22Rv1 (cell line): ENCODE measurements around the gene RBPJL.

Source experiments
- ZFX ChIP-seq: fragments of 450-650 bp; IDR thresholded peaks from 2 replicates; pipeline ENCODE4 v1.6.1; 2017; ENCODE audit warnings: antibody characterized with exemption, borderline replicate concordance
- TF ChIP-seq, protein P1 (sequence below): fragments of 450-650 bp; IDR thresholded peaks from 2 replicates; pipeline ENCODE4 v1.5.1; 2017; ENCODE audit warnings: mild to moderate bottlenecking

DNA sequence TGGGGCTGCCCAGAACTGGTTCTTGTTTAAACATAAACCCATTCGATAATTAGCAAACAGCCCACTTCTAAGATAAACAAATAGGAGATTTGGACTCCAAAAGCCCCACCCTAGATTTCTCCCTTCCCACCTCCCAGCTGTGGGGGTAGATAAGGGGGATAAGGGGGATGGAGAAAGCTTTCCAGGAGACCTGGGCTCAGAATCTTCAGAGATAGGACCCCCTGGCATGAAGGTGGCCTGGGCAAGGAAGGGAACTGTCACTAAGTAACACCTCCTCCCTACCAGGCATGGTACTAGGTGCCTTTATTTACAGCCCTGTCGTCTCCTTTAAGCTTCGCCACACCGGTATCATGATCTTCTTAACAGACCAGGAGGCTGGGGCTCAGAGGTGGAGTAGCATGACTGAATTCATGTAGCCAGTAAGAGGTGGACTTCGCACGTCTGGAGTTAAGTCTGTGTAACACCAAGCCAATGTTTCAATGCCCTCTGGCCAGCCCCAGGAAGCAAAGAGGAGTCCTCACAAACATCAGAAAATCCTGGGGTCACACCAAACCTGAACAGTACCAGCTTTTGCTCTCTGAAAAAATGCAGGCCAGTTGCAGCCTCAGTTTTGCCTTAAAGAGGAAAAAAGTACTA, 37.0 kb downstream of the RBPJL start:
- TF ChIP-seq, protein P1, sequence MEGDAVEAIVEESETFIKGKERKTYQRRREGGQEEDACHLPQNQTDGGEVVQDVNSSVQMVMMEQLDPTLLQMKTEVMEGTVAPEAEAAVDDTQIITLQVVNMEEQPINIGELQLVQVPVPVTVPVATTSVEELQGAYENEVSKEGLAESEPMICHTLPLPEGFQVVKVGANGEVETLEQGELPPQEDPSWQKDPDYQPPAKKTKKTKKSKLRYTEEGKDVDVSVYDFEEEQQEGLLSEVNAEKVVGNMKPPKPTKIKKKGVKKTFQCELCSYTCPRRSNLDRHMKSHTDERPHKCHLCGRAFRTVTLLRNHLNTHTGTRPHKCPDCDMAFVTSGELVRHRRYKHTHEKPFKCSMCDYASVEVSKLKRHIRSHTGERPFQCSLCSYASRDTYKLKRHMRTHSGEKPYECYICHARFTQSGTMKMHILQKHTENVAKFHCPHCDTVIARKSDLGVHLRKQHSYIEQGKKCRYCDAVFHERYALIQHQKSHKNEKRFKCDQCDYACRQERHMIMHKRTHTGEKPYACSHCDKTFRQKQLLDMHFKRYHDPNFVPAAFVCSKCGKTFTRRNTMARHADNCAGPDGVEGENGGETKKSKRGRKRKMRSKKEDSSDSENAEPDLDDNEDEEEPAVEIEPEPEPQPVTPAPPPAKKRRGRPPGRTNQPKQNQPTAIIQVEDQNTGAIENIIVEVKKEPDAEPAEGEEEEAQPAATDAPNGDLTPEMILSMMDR, result no peak
- no peak for TF ChIP-seq ZFX
